HepG2 (cell line): ENCODE results near the gene ZNF491. TPM values are rescaled to one million over a fixed set of nuclear protein-coding genes. Genes with fewer than 3 reads are reported as not detected.
A peak's percentile ranks its signal among the peaks of the same experiment; 100 is the strongest.

Source experiments
- BRCA1 ChIP-seq: sonication (generic); formaldehyde crosslinking; IDR thresholded peaks from 2 replicates; pipeline ENCODE4 v1.4.0; 2020; ENCODE audit warnings: missing genetic modification reagents
- CAMTA2 ChIP-seq: sonication (generic); formaldehyde crosslinking; IDR thresholded peaks from 2 replicates; pipeline ENCODE4 v1.4.0; 2020; ENCODE audit warnings: mild to moderate bottlenecking, missing genetic modification reagents, borderline replicate concordance
- CC2D1A ChIP-seq: sonication (generic); formaldehyde crosslinking; IDR thresholded peaks from 2 replicates; pipeline ENCODE4 v1.8.1; 2023; ENCODE audit warnings: mild to moderate bottlenecking, missing genetic modification reagents
- GMEB1 ChIP-seq: sonication (generic); formaldehyde crosslinking; IDR thresholded peaks from 2 replicates; pipeline ENCODE4 v1.5.1; 2020; ENCODE audit warnings: missing genetic modification reagents, mild to moderate bottlenecking, borderline replicate concordance
- KIAA2018 ChIP-seq: sonication (generic); formaldehyde crosslinking; IDR thresholded peaks from 2 replicates; pipeline ENCODE4 v1.5.0; 2020; ENCODE audit warnings: mild to moderate bottlenecking, missing genetic modification reagents, borderline replicate concordance
- MAFF ChIP-seq: IDR thresholded peaks from 2 replicates; pipeline ENCODE4 v1.6.1; 2011; ENCODE audit warnings: low read depth, low read length, improper control_type of control experiment
- MTA3 ChIP-seq: sonication (generic); formaldehyde crosslinking; IDR thresholded peaks from 2 replicates; pipeline ENCODE4 v1.4.0; 2020; ENCODE audit warnings: missing genetic modification reagents
- RFXAP ChIP-seq: sonication (generic); formaldehyde crosslinking; IDR thresholded peaks from 2 replicates; pipeline ENCODE4 v1.4.0; 2020; ENCODE audit warnings: missing genetic modification reagents, borderline replicate concordance
- SRSF9 ChIP-seq: fragments of 200-400 bp; formaldehyde crosslinking; IDR thresholded peaks from 2 replicates; pipeline ENCODE4 v1.6.1; 2018; ENCODE audit warnings: borderline replicate concordance, mild to moderate bottlenecking, low read depth, low read length; ENCODE audit not compliant: insufficient read depth, poor library complexity, severe bottlenecking
- YEATS4 ChIP-seq: sonication (generic); formaldehyde crosslinking; IDR thresholded peaks from 2 replicates; pipeline ENCODE4 v1.4.0; 2020; ENCODE audit warnings: missing genetic modification reagents, borderline replicate concordance
- ZBTB2 ChIP-seq: sonication (generic); formaldehyde crosslinking; IDR thresholded peaks from 2 replicates; pipeline ENCODE4 v1.8.0; 2022; ENCODE audit warnings: low read depth, missing genetic modification reagents
- ZNF441 ChIP-seq: sonication (generic); formaldehyde crosslinking; IDR thresholded peaks from 2 replicates; pipeline ENCODE4 v1.7.0; 2021; ENCODE audit warnings: missing genetic modification reagents, borderline replicate concordance
- ZNF510 ChIP-seq: sonication (generic); formaldehyde crosslinking; IDR thresholded peaks from 2 replicates; pipeline ENCODE4 v1.4.0; 2020; ENCODE audit warnings: low read depth, mild to moderate bottlenecking, missing genetic modification reagents
- ZNF512 ChIP-seq: sonication (generic); formaldehyde crosslinking; IDR thresholded peaks from 2 replicates; pipeline ENCODE4 v1.4.0; 2020; ENCODE audit warnings: mild to moderate bottlenecking, missing genetic modification reagents
- ZNF549 ChIP-seq: sonication (generic); formaldehyde crosslinking; IDR thresholded peaks from 2 replicates; pipeline ENCODE4 v1.5.0; 2020; ENCODE audit warnings: missing genetic modification reagents
- polyA plus RNA-seq, 8 experiments: library from polyadenylated mRNA; depleted of rRNA in 3 of 8; stranded (reverse) in 7 of 8; unstranded in 1 of 8; fragments of >200 nt; fragmentation: Illumina TruSeq in 4 of 8; extraction: Trizol in 4 of 8; gene quantifications; 2 replicates each; pipeline versions ENCODE4 v1.2.1 to v1.2.3, GENCODE V29; 2011 to 2016; ENCODE audit warnings: low read depth in 4 of 8, missing spikeins in 1 of 8, mixed read lengths in 1 of 8; ENCODE audit not compliant: insufficient read depth in 1 of 8
- total RNA-seq, 5 experiments: library from RNA; depleted of rRNA; stranded (reverse); fragments of >200 nt; fragmentation: Illumina TruSeq; extraction: Trizol; gene quantifications; 2 replicates each; pipeline ENCODE4 v1.2.3, GENCODE V29; 2016; ENCODE audit warnings: low read depth in 1 of 5

Gene ZNF491
- total and polyA plus RNA-seq, 2 of the 13 experiments (the other 11 are each of a cell fraction or from before 2014, with no cell fraction given), result 0.57 to 2.2 TPM

- TF ChIP-seq ZNF512 (no peak), ZNF510 (CRISPR knock-in tag) (peak; percentile 78; the same call in 1 of the 2 replicates), ZNF441 (0 out of 2 replicates have a peak, but pooled peaks have one; percentile 54), SRSF9 (no peak), CC2D1A (CRISPR knock-in tag) (no peak), BRCA1 (CRISPR knock-in tag) (no peak), GMEB1 (no peak; the same call in 1 of the 2 replicates), RFXAP (CRISPR knock-in tag) (peak; percentile 94), YEATS4 (CRISPR knock-in tag) (peak; percentile 79), ZBTB2 (CRISPR knock-in tag) (no peak), KIAA2018 (CRISPR knock-in tag) (no peak), ZNF549 (CRISPR knock-in tag) (no peak), MAFF (no peak), MTA3 (CRISPR knock-in tag) (no peak), CAMTA2 (no peak)
Measured at GRCh38 chr19:11798391-11799330, at the start of gene ZNF491 (continued).
